H9 (cell line): Measurements from ENCODE around the gene RSBN1L. TPM values are rescaled to one million over a fixed set of nuclear protein-coding genes. Genes with fewer than 3 reads are reported as not detected.

Experiments
- DNase-seq: peaks from one replicate; pipeline ENCODE4 v3.0.0-alpha.2; 2017
- H2AFZ ChIP-seq: one replicate; pipeline ENCODE4 v1.6.1; 2013; ENCODE audit warnings: mild to moderate bottlenecking, low read length, control low read depth, moderate library complexity
- H2AK5ac ChIP-seq: 2 replicates; pipeline ENCODE4 v1.6.1; 2013; ENCODE audit warnings: low read length, control low read depth, mixed read lengths; ENCODE audit not compliant: insufficient read length
- H2BK120ac ChIP-seq: one replicate; pipeline ENCODE4 v1.6.1; 2013; ENCODE audit warnings: low read depth, mild to moderate bottlenecking, low read length, control low read depth, inconsistent platforms; ENCODE audit not compliant: poor library complexity, severe bottlenecking
- H2BK12ac ChIP-seq: 2 replicates; pipeline ENCODE4 v1.6.1; 2013; ENCODE audit warnings: low read length, control low read depth, mixed read lengths, low read depth; ENCODE audit not compliant: insufficient read length
- H2BK15ac ChIP-seq: 2 replicates; pipeline ENCODE4 v1.6.1; 2013; ENCODE audit warnings: low read depth, low read length, control low read depth
- H2BK20ac ChIP-seq: one replicate; pipeline ENCODE4 v1.6.1; 2013; ENCODE audit warnings: low read depth, mild to moderate bottlenecking, low read length, control low read depth, inconsistent platforms; ENCODE audit not compliant: poor library complexity, severe bottlenecking
- H2BK5ac ChIP-seq: 2 replicates; pipeline ENCODE4 v1.6.1; 2013; ENCODE audit warnings: low read length, control low read depth, mixed read lengths; ENCODE audit not compliant: insufficient read length
- H3K14ac ChIP-seq: 2 replicates; pipeline ENCODE4 v1.6.1; 2013; ENCODE audit warnings: low read length, control low read depth; ENCODE audit not compliant: insufficient read depth
- H3K18ac ChIP-seq: 2 replicates; pipeline ENCODE4 v1.6.1; 2013; ENCODE audit warnings: low read depth, mild to moderate bottlenecking, mixed read lengths, low read length, control low read depth; ENCODE audit not compliant: insufficient read length
- H3K23ac ChIP-seq: 2 replicates; pipeline ENCODE4 v1.6.1; 2013; ENCODE audit warnings: low read length, control low read depth, mixed read lengths, low read depth; ENCODE audit not compliant: insufficient read length
- H3K23me2 ChIP-seq: 2 replicates; pipeline ENCODE4 v1.6.1; 2013; ENCODE audit warnings: low read depth, mild to moderate bottlenecking, mixed read lengths, low read length, control low read depth; ENCODE audit not compliant: insufficient read length, poor library complexity, severe bottlenecking
- H3K27ac ChIP-seq: 2 replicates; pipeline ENCODE4 v1.5.1; 2013; ENCODE audit warnings: low read length, control low read depth, mixed read lengths, low read depth; ENCODE audit not compliant: insufficient read length
- H3K27me3 ChIP-seq: 2 replicates; pipeline ENCODE4 v1.6.1; 2013; ENCODE audit warnings: low read length, control low read depth, inconsistent platforms; ENCODE audit not compliant: insufficient read depth
- H3K4ac ChIP-seq: 2 replicates; pipeline ENCODE4 v1.6.1; 2013; ENCODE audit warnings: low read depth, mild to moderate bottlenecking, control low read depth, inconsistent platforms, low read length, moderate library complexity
- H3K4me1 ChIP-seq: 2 replicates; pipeline ENCODE4 v1.6.1; 2013; ENCODE audit warnings: low read length, control low read depth, inconsistent platforms; ENCODE audit not compliant: insufficient read depth
- H3K4me2 ChIP-seq: 2 replicates; pipeline ENCODE4 v1.6.1; 2013; ENCODE audit warnings: low read length, control low read depth, mixed read lengths; ENCODE audit not compliant: insufficient read length, insufficient read depth
- H3K56ac ChIP-seq: 2 replicates; pipeline ENCODE4 v1.6.1; 2013; ENCODE audit warnings: low read depth, mild to moderate bottlenecking, mixed read lengths, low read length, control low read depth; ENCODE audit not compliant: insufficient read length
- H3K79me1 ChIP-seq: 2 replicates; pipeline ENCODE4 v1.6.1; 2013; ENCODE audit warnings: low read depth, mild to moderate bottlenecking, moderate library complexity, low read length, control low read depth, inconsistent platforms; ENCODE audit not compliant: insufficient read depth, poor library complexity, severe bottlenecking
- H3K79me2 ChIP-seq: 2 replicates; pipeline ENCODE4 v1.6.1; 2013; ENCODE audit warnings: low read length, control low read depth, inconsistent platforms; ENCODE audit not compliant: insufficient read depth
- H3K9ac ChIP-seq: 2 replicates; pipeline ENCODE4 v1.6.1; 2013; ENCODE audit warnings: low read length, control low read depth, mixed read lengths; ENCODE audit not compliant: insufficient read length; ENCODE audit errors: extremely low read depth
- H3K9me3 ChIP-seq: one replicate; pipeline ENCODE4 v1.6.1; 2013; ENCODE audit warnings: low read depth, low read length, inconsistent platforms; ENCODE audit not compliant: control insufficient read depth
- H3T11ph ChIP-seq: one replicate; pipeline ENCODE4 v1.6.1; 2013; ENCODE audit warnings: mild to moderate bottlenecking, low read length, control low read depth, inconsistent platforms
- H4K20me1 ChIP-seq: one replicate; pipeline ENCODE4 v1.6.1; 2013; ENCODE audit not compliant: control insufficient read depth, insufficient read length, insufficient read depth
- H4K5ac ChIP-seq: 2 replicates; pipeline ENCODE4 v1.6.1; 2013; ENCODE audit warnings: low read depth, mild to moderate bottlenecking, mixed read lengths, low read length, control low read depth; ENCODE audit not compliant: insufficient read length
- H4K8ac ChIP-seq: replicated peaks from 2 replicates; pipeline ENCODE4 v1.6.1; 2013; ENCODE audit warnings: low read length, control low read depth, mixed read lengths, low read depth; ENCODE audit not compliant: insufficient read length
- H4K91ac ChIP-seq: 2 replicates; pipeline ENCODE4 v1.6.1; 2013; ENCODE audit warnings: low read depth, mild to moderate bottlenecking, moderate library complexity, mixed read lengths, low read length, control low read depth; ENCODE audit not compliant: insufficient read length
- H3K27ac Mint-ChIP-seq, 3 experiments: 2 replicates in 2 of 3; 3 replicates in 1 of 3; pipeline ENCODE4 v1.8.0; 2020 to 2021; ENCODE audit warnings: mixed read lengths in 3 of 3, mild to moderate bottlenecking in 1 of 3, moderate library complexity in 1 of 3
- H3K27me3 Mint-ChIP-seq: 2 replicates; pipeline ENCODE4 v1.8.0; 2021; ENCODE audit warnings: low read depth, mild to moderate bottlenecking, moderate library complexity, mixed read lengths
- H3K36me3 Mint-ChIP-seq, 3 experiments: 2 replicates in 2 of 3; 3 replicates in 1 of 3; pipeline ENCODE4 v1.8.0; 2020 to 2021; ENCODE audit warnings: low read depth in 3 of 3, mixed read lengths in 3 of 3; ENCODE audit not compliant: insufficient read depth in 1 of 3
- H3K4me1 Mint-ChIP-seq, 2 experiments: 2 replicates each; pipeline ENCODE4 v1.8.0; 2020; ENCODE audit warnings: mixed read lengths in 2 of 2
- H3K4me3 Mint-ChIP-seq, 2 experiments: 2 replicates in 1 of 2; 3 replicates in 1 of 2; pipeline ENCODE4 v1.8.0; 2020 to 2021; ENCODE audit warnings: mild to moderate bottlenecking in 2 of 2, mixed read lengths in 2 of 2, moderate library complexity in 1 of 2
- H3K9me3 Mint-ChIP-seq, 2 experiments: 2 replicates in 1 of 2; 3 replicates in 1 of 2; pipeline ENCODE4 v1.8.0; 2020; ENCODE audit warnings: mild to moderate bottlenecking in 2 of 2, mixed read lengths in 2 of 2, moderate library complexity in 1 of 2
- CTCF ChIP-seq: fragments of 200-600 bp; sonication (generic); conservative IDR thresholded peaks from 3 replicates; pipeline ENCODE4 v1.8.0; 2021; ENCODE audit warnings: antibody characterized with exemption, mild to moderate bottlenecking
- WGBS: extraction: QIAGEN DNeasy Blood & Tissue Kit; methylation state at CpG from one replicate; pipeline ENCODE4 v1.1.7; 2013; ENCODE audit warnings: missing lambda C conversion rate, low lambda C conversion rate, mixed read lengths; ENCODE audit not compliant: insufficient read length; ENCODE audit errors: extremely low coverage; 5-methylcytosine and 5-hydroxymethylcytosine counted together
- total RNA-seq: library from RNA; stranded (reverse); gene quantifications from 2 replicates; pipeline ENCODE4 v1.2.1, GENCODE V29; 2021

Gene RSBN1L
- total RNA-seq, 1 experiment from 2014 or later, result 20.6 TPM

GRCh38 chr7:77786018-77786417 lies 89.8 kb downstream of the RSBN1L start:
- Histone ChIP-seq H3K4me1 (no peaks in the 10 kb centered on the region), H4K5ac (no peak overlapping the region), H3K79me1 (no peaks in the 10 kb centered on the region), H3K27ac (no peak overlapping the region), H2BK15ac (no peak overlapping the region), H3K18ac (no peak overlapping the region), H2AFZ (no peak overlapping the region), H3K56ac (no peak overlapping the region), H4K20me1 (no peaks in the 10 kb centered on the region), H2BK5ac (no peak overlapping the region), H3K9me3 (no peaks in the 10 kb centered on the region), H3K27me3 (no peaks in the 10 kb centered on the region), H3K4ac (no peak overlapping the region), H3K14ac (no peak overlapping the region), H2BK120ac (no peak overlapping the region), H2BK12ac (no peak overlapping the region), H3K23me2 (no peaks in the 10 kb centered on the region), H2AK5ac (no peak overlapping the region), H3K4me2 (no peak overlapping the region), H3K9ac (no peak overlapping the region), H3K23ac (no peak overlapping the region), H4K8ac (no peak overlapping the region), H4K91ac (no peak overlapping the region), H3T11ph (no peak overlapping the region), H2BK20ac (no peak overlapping the region), H3K79me2 (no peaks in the 10 kb centered on the region)
- Mint-ChIP-seq H3K4me1 (no peaks in the 10 kb centered on the region), H3K4me3 (no peak overlapping the region), H3K27ac (0 out of 7 replicates have a peak overlapping the region, but pooled peaks of 1 of the 3 experiments have one; percentile 31), H3K36me3 (peaks cover 22 to 34% (median 27%) of the 10 kb centered on the region in 3 experiments; a peak in 6 of 7 replicates), H3K9me3 (peaks cover 9 to 13% of the 10 kb centered on the region in 2 experiments; a peak in 4 of 5 replicates), H3K27me3 (no peaks in the 10 kb centered on the region)
- no CpG with 5 or more reads among the region's 3 CpGs for WGBS
- TF ChIP-seq CTCF, result no peak
- no peak for DNase-seq
